Measurements from ENCODE around the gene DCDC2C.

DCDC2C gene

GRCh38 chr2:3747826-3748225 is 44.5 kb downstream of the DCDC2C start:
- no peak for DNase-seq

GRCh38 chr2:3749201-3749600 is 45.8 kb downstream of the DCDC2C start:
- DNase-seq: no peak

- DNase-seq: no peak
These were observed 47.9 kb downstream of the DCDC2C start for GRCh38 chr2:3751251-3751650.

GRCh38 chr2:3751806-3752205 is 48.4 kb downstream of the DCDC2C start:
- no peak for DNase-seq

- DNase-seq: no peak
These were observed 49.0 kb downstream of the DCDC2C start for GRCh38 chr2:3752376-3752775.

- no peak for DNase-seq
These were observed 50.2 kb downstream of the DCDC2C start for GRCh38 chr2:3753561-3753960.

GRCh38 chr2:3754280-3754679 is 50.9 kb downstream of the DCDC2C start:
- no peak for DNase-seq

- no peak for DNase-seq
These were observed 51.4 kb downstream of the DCDC2C start for GRCh38 chr2:3754795-3755194.

- DNase-seq: no peak
These were observed 51.9 kb downstream of the DCDC2C start for GRCh38 chr2:3755277-3755676.

- no peak for DNase-seq
These were observed 52.9 kb downstream of the DCDC2C start for GRCh38 chr2:3756306-3756705.

- no peak for DNase-seq
These were observed 55.5 kb downstream of the DCDC2C start for GRCh38 chr2:3758906-3759305.

GRCh38 chr2:3759331-3759730 is 56.0 kb downstream of the DCDC2C start:
- DNase-seq: no peak

GRCh38 chr2:3759761-3760160 is 56.4 kb downstream of the DCDC2C start:
- no peak for DNase-seq

GRCh38 chr2:3761272-3761671 is 57.9 kb downstream of the DCDC2C start:
- DNase-seq: no peak

GRCh38 chr2:3762771-3763447 is 59.5 kb downstream of the DCDC2C start:
- no peak for DNase-seq

- no peak for DNase-seq
These were observed 63.4 kb downstream of the DCDC2C start for GRCh38 chr2:3766824-3767223.

GRCh38 chr2:3768960-3769765 is 65.8 kb downstream of the DCDC2C start:
- no peak for DNase-seq

- no peak for DNase-seq
These were observed 66.4 kb downstream of the DCDC2C start for GRCh38 chr2:3769766-3770165.

- no peak for DNase-seq
These were observed 67.5 kb downstream of the DCDC2C start for GRCh38 chr2:3770724-3771415.

GRCh38 chr2:3771576-3771975 is 68.2 kb downstream of the DCDC2C start:
- DNase-seq: no peak

GRCh38 chr2:3774336-3774735 is 71.0 kb downstream of the DCDC2C start:
- no peak for DNase-seq

GRCh38 chr2:3776311-3776710 is 72.9 kb downstream of the DCDC2C start:
- DNase-seq: no peak

- no peak for DNase-seq
These were observed 74.6 kb downstream of the DCDC2C start for GRCh38 chr2:3777966-3778365.
